Measurements from ENCODE around the gene PRKCB.

DNA sequence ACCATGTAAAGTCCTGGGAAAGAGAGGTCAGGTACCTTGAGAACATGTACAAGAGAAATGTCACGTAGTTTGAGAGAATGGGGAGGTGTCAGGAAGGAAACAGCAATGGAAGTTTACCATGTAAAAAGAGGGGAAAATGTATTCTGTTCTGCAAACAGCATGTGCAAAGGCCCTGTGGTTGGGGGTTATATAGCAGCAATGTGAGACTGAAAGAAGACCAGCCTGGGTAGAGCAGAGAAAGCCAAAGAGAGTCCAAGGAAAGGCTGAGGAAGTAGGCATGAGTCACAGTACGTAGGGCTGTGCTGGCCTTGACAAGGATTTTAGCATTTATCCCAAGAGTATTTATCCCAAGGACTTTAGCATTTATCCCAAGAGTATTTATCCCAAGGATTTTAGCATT, 279.1 kb downstream of the PRKCB start:
- TF ChIP-seq, protein P1, sequence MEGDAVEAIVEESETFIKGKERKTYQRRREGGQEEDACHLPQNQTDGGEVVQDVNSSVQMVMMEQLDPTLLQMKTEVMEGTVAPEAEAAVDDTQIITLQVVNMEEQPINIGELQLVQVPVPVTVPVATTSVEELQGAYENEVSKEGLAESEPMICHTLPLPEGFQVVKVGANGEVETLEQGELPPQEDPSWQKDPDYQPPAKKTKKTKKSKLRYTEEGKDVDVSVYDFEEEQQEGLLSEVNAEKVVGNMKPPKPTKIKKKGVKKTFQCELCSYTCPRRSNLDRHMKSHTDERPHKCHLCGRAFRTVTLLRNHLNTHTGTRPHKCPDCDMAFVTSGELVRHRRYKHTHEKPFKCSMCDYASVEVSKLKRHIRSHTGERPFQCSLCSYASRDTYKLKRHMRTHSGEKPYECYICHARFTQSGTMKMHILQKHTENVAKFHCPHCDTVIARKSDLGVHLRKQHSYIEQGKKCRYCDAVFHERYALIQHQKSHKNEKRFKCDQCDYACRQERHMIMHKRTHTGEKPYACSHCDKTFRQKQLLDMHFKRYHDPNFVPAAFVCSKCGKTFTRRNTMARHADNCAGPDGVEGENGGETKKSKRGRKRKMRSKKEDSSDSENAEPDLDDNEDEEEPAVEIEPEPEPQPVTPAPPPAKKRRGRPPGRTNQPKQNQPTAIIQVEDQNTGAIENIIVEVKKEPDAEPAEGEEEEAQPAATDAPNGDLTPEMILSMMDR (IDR thresholded peaks at IDR 0.05), result no peak
- TF ChIP-seq EP300 (IDR thresholded peaks at IDR 0.05) (no peak), POLR2AphosphoS5 (IDR thresholded peaks at IDR 0.05) (no peak), POLR2A (IDR thresholded peaks at IDR 0.05) (no peak)

Data from gastroesophageal sphincter (tissue), 3 donors.